ENCODE data around the gene SLC24A5.

The SLC24A5 gene

GRCh38 chr15:48120745-48121144 is at the start of gene SLC24A5:
Gene SLC24A5, plus strand, starts transcription at chr15:48120990. Its CDS starts 55 bp downstream, at chr15:48121045.
- Histone ChIP-seq H3K27me3 (replicated peaks) (no peaks in the 10 kb centered on the region), H3K4me3 (ENCODE audit: low read depth, low read length) (no peak within 1 kb of the TSS), H3K36me3 (replicated peaks) (no peaks in the 10 kb centered on the region), H3K27ac (no peak within 1 kb of the TSS)
- no peak for DNase-seq
- no peak for TF ChIP-seq CTCF (IDR thresholded peaks at IDR 0.05; ENCODE audit: low read depth, low read length, missing control alignments)
- in situ Hi-C loops (cut with HindIII; ENCODE audit: low pct_ligation_motif_present, low sequenced_read_pairs): no loop called here

GRCh38 chr15:48072941-48073340 is 47.8 kb upstream of the SLC24A5 start:
- TF ChIP-seq CTCF (IDR thresholded peaks at IDR 0.05; ENCODE audit: low read depth, low read length, missing control alignments): no peak
- DNase-seq: no peak
- in situ Hi-C loops (cut with HindIII; ENCODE audit: low pct_ligation_motif_present, low sequenced_read_pairs): no loop called here

GRCh38 chr15:48073881-48074280 is 46.9 kb upstream of the SLC24A5 start:
- in situ Hi-C loops (cut with HindIII; ENCODE audit: low pct_ligation_motif_present, low sequenced_read_pairs): no loop called here
- TF ChIP-seq CTCF (IDR thresholded peaks at IDR 0.05; ENCODE audit: low read depth, low read length, missing control alignments): no peak
- Histone ChIP-seq H3K27me3 (replicated peaks) (no peaks in the 10 kb centered on the region), H3K4me3 (ENCODE audit: low read depth, low read length) (no peak overlapping the region), H3K36me3 (replicated peaks) (no peaks in the 10 kb centered on the region), H3K27ac (no peak overlapping the region)
- DNase-seq: no peak

More at GRCh38 chr15:48072941-48073340, 47.8 kb upstream of the SLC24A5 start:
- Histone ChIP-seq H3K27ac (no peak overlapping the region), H3K4me3 (ENCODE audit: low read depth, low read length) (no peak overlapping the region), H3K27me3 (replicated peaks) (no peaks in the 10 kb centered on the region), H3K36me3 (replicated peaks) (no peaks in the 10 kb centered on the region)

- in situ Hi-C loops (cut with HindIII; ENCODE audit: low pct_ligation_motif_present, low sequenced_read_pairs): no loop called here
- peak; percentile 27 for DNase-seq
- Histone ChIP-seq H3K27me3 (replicated peaks) (no peaks in the 10 kb centered on the region), H3K4me3 (ENCODE audit: low read depth, low read length) (no peak overlapping the region), H3K36me3 (replicated peaks) (no peaks in the 10 kb centered on the region), H3K27ac (no peak overlapping the region)
- no peak for TF ChIP-seq CTCF (IDR thresholded peaks at IDR 0.05; ENCODE audit: low read depth, low read length, missing control alignments)
Observed at GRCh38 chr15:48076454-48076853, 44.3 kb upstream of the SLC24A5 start.

- Histone ChIP-seq H3K27me3 (replicated peaks) (no peaks in the 10 kb centered on the region), H3K27ac (no peak overlapping the region), H3K36me3 (replicated peaks) (no peaks in the 10 kb centered on the region), H3K4me3 (ENCODE audit: low read depth, low read length) (no peak overlapping the region)
- DNase-seq: no peak
- in situ Hi-C loops (cut with HindIII; ENCODE audit: low pct_ligation_motif_present, low sequenced_read_pairs): no loop called here
- TF ChIP-seq CTCF (IDR thresholded peaks at IDR 0.05; ENCODE audit: low read depth, low read length, missing control alignments): no peak
Observed at GRCh38 chr15:48077616-48078184, 43.1 kb upstream of the SLC24A5 start.

Data from brain microvascular endothelial cell (primary cell).